Activated gamma-delta T cell (primary cell): Measurements from ENCODE around the gene HHATL.

ENCODE experiments used
- DNase-seq: peaks from one replicate; lab custom pipeline; 2025; lab: John Stamatoyannopoulos, UW

The HHATL gene

DNA sequence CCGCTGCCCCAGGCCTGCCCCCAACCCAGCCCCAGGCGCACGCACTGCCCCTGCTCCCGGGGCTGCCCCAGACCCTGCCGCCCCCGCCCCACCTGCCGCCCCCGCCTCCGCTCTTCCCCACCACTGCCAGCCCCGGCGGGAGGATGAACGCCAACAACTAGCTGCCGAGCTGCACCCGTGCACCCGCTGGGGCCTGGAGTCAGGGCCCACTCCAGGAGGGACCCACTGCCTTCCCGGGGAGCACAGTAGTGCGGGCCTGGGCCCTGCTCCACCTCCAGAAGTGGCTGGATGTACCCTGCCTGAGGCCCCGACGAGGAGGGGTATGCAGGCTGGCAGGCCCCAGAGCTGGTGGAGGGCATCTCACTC lies 38.2 kb downstream of the HHATL start:
- DNase-seq = no peak

DNA sequence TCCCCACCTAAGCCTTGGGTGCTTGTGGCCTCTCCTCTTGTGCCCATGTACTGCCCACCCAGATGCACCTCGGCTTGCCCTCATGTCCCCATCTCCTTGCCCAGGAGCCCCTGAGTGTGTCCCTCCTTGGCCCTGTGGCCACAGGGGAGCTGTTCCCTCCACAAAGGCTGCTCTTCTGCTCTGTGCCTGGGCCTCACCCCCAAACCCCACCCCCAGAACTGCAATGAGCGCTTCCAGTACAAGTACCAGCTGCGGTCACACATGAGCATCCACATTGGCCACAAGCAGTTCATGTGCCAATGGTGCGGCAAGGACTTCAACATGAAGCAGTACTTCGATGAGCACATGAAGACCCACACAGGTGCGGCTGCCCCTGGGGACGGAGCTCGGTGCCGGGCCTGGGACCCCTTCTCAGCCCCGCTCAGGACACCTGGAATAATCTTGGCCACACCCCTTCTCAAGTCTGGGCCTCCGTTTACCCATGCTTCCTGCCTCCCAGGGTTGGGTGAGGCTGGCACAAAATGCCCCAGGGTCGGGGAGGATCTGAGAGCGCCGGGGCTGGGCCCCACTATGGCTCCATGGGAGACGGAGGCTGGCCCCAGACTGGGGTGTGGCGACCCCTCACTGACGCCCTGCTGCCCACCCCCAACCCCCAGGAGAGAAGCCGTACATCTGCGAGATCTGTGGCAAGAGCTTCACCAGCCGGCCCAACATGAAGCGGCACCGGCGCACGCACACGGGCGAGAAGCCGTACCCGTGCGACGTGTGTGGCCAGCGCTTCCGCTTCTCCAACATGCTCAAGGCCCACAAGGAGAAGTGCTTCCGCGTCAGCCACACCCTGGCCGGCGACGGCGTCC lies 38.8 kb downstream of the HHATL start:
- DNase-seq = no peak

DNA sequence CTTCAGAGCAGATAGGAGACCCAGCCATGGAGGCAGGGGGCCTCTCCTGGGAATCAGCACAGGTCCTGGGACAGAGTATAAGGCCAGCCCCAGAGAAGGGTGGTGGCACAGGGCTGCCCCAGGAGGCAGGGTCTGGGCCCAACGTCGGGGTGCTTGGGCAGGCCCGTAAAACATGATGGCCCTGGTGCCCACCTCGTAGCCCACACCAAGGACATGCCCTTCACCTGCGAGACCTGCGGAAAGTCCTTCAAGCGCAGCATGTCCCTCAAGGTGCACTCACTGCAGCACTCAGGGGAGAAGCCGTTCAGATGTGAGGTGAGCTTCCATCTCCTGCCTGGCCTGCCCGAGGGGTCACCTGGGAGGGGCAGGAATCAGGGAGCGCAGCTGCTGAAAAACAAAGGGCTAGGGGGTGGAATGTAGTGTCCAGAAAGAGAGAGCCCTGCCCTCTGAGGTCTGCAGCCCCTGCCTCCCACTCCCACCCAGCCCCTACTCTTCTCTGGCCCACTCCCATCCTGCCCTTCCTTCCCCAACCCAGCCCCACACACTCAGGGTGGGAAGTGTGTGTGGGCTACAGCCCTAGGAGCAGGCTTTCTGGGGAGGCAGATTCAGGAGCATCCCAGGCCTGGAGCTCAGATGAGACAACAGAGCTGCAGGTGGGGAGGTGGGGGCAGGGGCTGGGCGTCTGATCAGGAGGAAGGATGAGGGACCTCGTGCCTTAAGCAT lies 39.6 kb downstream of the HHATL start:
- DNase-seq = no peak

GRCh38 chr3:42662037-42662812 lies 40.4 kb downstream of the HHATL start:
- no peak for DNase-seq

- DNase-seq = no peak
These were observed 41.0 kb downstream of the HHATL start for GRCh38 chr3:42661593-42662022.

DNA sequence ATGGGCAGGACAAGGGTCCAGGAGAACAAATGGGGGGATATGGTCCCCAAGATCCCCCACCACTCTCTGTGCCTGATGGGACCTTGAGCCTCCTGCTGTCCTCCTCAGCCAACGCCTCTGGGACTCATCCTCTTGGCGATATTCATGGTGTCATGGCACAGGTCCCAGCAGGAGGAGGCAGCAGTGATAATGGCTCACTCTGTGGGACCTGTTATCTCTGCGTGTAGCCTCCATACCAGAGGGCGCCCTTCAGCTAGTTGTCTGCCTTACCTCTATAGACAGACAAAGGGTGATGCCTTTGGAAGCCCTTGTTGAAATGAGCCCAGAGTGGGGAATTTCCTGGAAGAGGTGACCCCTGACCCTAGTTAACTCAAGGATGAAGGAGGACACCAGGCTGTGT lies 41.7 kb downstream of the HHATL start:
- DNase-seq = no peak

DNA sequence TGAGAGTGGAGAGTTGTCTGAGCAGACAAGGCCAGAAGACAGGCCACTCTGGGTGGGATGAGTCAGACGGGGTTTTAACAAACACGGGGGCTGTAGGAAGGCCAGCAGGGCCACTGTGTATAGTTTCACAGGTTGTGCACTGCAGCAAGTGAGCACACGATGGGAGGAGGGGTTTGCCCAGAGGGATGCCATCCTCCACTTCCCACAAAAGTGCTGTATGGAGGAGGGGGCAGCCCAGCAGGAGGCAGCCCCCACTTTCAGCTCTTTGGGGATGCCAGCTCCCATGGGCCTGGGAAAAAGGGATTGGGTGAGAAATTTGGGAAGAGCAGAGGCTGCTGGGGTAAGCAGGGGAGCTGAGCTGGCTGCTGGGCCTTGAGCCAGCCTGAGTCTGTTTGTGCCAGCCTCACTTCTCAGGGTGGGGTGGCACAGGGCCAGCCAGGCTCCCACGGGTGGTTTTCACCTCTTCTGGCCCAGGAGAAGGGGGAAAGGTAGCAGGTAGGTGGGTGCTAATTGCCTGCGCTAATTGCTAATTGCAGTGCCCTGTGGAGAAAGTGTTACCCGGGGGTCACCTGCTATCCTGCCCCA lies 42.4 kb downstream of the HHATL start:
- no peak for DNase-seq

GRCh38 chr3:42659451-42660130 lies 43.0 kb downstream of the HHATL start:
- DNase-seq = no peak

- DNase-seq = no peak
These were observed 43.7 kb downstream of the HHATL start for GRCh38 chr3:42658771-42659390.

GRCh38 chr3:42658091-42658770 lies 44.4 kb downstream of the HHATL start:
- DNase-seq = no peak

GRCh38 chr3:42657675-42658074 lies 44.9 kb downstream of the HHATL start:
- no peak for DNase-seq

DNA sequence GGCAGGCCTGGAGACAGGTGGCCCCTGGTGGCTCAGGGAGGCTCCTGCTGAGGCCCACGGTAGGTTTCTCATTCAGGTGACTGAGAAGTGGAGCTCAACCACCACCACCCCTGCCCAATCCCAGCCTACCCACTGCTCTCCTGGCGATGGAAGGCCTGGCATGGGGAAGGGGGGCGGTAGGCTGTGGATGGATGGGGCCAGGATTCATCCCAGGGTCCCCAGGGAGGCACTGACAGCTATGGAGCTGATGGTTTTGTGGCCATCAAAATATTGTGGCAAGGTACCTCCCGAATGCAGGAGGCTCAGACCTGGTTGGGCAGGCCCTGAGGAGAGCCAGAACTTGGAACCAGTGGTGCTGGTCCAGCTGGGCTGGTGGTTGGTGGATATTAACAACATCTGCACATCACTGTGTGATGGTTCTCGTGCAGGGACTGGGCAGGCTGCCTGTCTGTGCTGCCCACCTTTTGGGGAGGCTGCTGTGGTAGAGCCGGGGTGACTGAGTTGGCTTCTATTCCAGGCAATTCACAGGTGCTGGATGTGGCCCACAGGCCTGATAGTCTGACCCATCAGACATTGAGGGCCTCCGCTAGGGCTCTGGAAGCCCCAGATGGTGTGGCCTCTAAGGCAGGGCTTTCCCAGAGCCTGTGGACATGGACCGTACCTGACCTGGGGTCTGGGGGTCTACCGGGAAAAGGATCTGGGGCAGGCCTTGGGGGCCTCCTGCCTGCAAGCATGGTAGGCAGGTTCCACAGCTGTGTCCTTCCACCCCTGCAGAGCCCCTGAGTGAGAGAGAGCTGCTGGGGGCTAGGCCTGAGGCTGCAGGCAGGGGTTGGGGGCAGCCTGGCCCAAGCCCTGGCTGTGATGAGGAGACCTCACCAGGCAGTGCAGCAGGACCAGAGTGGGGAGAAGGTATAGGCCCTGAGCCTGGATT lies 45.7 kb downstream of the HHATL start:
- no peak for DNase-seq

GRCh38 chr3:42655980-42656679 lies 46.5 kb downstream of the HHATL start:
- DNase-seq = no peak

DNA sequence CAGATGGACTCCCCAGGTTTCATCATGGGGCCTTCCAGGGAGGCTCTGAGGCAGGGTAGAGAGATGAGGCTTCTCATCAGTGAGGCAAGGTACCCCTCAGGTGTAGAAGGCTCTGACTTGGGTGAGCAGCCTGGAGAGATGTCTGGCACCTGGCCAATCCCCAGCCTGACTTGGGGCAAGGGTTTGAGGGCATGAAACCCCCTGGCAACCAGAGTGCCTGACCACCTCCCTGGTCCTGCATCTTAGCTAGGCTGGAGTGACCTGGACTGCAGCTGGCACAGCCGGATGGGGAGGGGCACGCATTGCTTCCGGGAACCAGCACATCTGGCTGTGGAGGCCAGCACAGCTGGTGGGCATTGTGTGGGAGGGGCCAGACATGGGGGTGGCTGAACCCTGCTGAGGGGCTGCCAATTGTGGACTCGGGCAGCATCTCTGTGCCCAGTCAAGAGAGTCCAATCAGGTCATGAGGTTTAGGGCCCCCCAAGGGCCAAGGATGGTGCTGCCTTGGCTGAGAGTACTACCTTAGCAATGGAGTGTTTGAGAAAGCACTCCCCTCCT lies 47.2 kb downstream of the HHATL start:
- DNase-seq = no peak

GRCh38 chr3:42654331-42655201 lies 48.0 kb downstream of the HHATL start:
- no peak for DNase-seq

- no peak for DNase-seq
These were observed 48.9 kb downstream of the HHATL start, which contains the start of gene ZBTB47 for GRCh38 chr3:42653560-42654330. Gene ZBTB47, plus strand, starts transcription at chr3:42653697. Its CDS starts 4,659 bp downstream, at chr3:42658356.

DNA sequence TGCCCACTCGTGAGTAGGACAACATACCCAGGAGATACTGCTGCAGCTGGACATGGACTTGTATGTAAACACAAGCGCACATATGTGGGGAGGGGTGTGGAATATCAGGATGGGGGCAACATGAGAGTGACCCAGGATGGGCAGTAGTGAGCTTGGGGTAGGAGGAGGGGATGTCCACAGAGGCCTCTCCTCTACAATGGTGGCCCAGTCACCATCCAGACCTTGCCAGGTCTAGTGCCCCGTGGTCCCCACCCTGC lies 49.4 kb downstream of the HHATL start:
- DNase-seq = no peak
